K562 (cell line): Measurements from ENCODE around the gene FOXRED2. TPM values are rescaled to one million over a fixed set of nuclear protein-coding genes. Genes with fewer than 3 reads are reported as not detected.
A peak's percentile ranks its signal among the peaks of the same experiment; 100 is the strongest.

ENCODE experiments used
- polyA plus RNA-seq, 8 experiments: library from polyadenylated mRNA; depleted of rRNA in 4 of 8; stranded (reverse) in 5 of 8; unstranded in 3 of 8; fragments of >200 nt; fragmentation: Nextera tagmentation in 2 of 8; fragmentation: Illumina TruSeq in 1 of 8; extraction: Ambion mirVana in 2 of 8; extraction: Trizol in 1 of 8; gene quantifications; 2 replicates each; pipeline versions ENCODE4 v1.2.1 to v1.2.3, GENCODE V29; 2011 to 2014; ENCODE audit warnings: inconsistent platforms in 1 of 8, missing spikeins in 1 of 8
- total RNA-seq, 7 experiments: library from RNA; depleted of rRNA in 6 of 7; stranded (reverse); fragments of >200 nt in 6 of 7; fragmentation: Illumina TruSeq in 2 of 7; extraction: Trizol in 2 of 7; gene quantifications; 2 replicates each; pipeline versions ENCODE4 v1.2.1 to v1.2.3, GENCODE V29; 2011 to 2021; ENCODE audit warnings: low replicate concordance in 1 of 7
- TF ChIP-seq, protein P1 (sequence below), 2 experiments: fragments of 450-650 bp; formaldehyde crosslinking in 1 of 2; IDR thresholded peaks; 2 replicates each; pipeline versions ENCODE4 v1.4.0 to v1.6.1; 2014 to 2020; ENCODE audit warnings: mild to moderate bottlenecking in 2 of 2, borderline replicate concordance in 1 of 2, low read depth in 1 of 2
- TF ChIP-seq, protein P2 (sequence below): fragments of 450-650 bp; IDR thresholded peaks from 2 replicates; pipeline ENCODE4 v1.6.1; 2018; ENCODE audit warnings: mild to moderate bottlenecking, low read depth; ENCODE audit not compliant: partially characterized antibody
- TF ChIP-seq, protein P3 (sequence below), 3 experiments: IDR thresholded peaks in 2 of 3; conservative IDR thresholded peaks in 1 of 3; 2 replicates each; pipeline ENCODE4 v1.5.1; 2011 to 2012; ENCODE audit warnings: low read length in 3 of 3, mild to moderate bottlenecking in 3 of 3, control low read depth in 2 of 3, improper control_type of control experiment in 1 of 3, inconsistent platforms in 1 of 3, low read depth in 1 of 3, mixed read lengths in 1 of 3, moderate library complexity in 1 of 3; ENCODE audit not compliant: insufficient read depth in 2 of 3

FOXRED2 gene
- total and polyA plus RNA-seq, 9 of the 15 experiments (the other 6 are each of a cell fraction or from before 2014, with no cell fraction given) = 2.8 to 48.4 (median 7.8) TPM

DNA sequence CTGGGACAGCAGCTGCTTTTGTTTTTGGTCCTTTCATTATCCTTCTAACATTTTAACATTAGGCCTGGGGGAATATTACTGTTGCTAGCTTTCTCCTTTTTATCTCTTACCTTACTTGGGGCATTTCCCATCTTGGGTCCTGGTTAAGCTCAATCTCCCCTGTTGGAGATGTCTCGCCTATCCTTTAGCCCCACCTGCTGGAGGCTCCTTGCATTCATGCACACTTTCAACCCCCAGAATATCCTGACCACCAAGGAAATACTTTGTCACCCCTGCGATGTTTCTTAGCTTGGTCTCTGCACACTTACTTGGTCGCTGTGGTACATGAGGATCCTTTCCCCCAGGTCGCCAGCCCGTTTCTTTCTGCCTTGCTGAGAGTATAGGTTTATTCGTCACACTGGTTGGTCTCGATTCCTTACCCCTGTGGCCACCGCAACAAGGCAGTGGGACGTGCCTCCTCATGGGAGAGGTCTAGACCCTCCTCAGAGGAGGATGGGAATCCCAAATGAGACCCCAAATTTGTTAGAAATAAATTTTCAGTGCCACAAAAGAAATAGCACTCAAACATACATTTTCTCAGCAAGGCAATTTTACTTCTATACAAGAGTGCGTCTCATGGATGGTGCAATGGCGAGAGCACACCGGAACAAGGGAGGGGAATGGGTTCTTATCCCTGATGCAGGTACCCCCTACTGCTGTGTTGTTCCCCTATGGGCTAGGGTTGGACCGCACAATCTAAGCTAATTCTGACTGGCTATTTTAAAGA, 20.0 kb downstream of the FOXRED2 start (continued):
- TF ChIP-seq, protein P1, sequence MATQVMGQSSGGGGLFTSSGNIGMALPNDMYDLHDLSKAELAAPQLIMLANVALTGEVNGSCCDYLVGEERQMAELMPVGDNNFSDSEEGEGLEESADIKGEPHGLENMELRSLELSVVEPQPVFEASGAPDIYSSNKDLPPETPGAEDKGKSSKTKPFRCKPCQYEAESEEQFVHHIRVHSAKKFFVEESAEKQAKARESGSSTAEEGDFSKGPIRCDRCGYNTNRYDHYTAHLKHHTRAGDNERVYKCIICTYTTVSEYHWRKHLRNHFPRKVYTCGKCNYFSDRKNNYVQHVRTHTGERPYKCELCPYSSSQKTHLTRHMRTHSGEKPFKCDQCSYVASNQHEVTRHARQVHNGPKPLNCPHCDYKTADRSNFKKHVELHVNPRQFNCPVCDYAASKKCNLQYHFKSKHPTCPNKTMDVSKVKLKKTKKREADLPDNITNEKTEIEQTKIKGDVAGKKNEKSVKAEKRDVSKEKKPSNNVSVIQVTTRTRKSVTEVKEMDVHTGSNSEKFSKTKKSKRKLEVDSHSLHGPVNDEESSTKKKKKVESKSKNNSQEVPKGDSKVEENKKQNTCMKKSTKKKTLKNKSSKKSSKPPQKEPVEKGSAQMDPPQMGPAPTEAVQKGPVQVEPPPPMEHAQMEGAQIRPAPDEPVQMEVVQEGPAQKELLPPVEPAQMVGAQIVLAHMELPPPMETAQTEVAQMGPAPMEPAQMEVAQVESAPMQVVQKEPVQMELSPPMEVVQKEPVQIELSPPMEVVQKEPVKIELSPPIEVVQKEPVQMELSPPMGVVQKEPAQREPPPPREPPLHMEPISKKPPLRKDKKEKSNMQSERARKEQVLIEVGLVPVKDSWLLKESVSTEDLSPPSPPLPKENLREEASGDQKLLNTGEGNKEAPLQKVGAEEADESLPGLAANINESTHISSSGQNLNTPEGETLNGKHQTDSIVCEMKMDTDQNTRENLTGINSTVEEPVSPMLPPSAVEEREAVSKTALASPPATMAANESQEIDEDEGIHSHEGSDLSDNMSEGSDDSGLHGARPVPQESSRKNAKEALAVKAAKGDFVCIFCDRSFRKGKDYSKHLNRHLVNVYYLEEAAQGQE (IDR thresholded peaks at IDR 0.05; ENCODE audit: borderline replicate concordance) = peak; percentile 44; the same call in 1 of the 2 replicates
- TF ChIP-seq, protein P1 (CRISPR knock-in tag; IDR thresholded peaks at IDR 0.05; ENCODE audit: low read depth) = no peak
- TF ChIP-seq, protein P2, sequence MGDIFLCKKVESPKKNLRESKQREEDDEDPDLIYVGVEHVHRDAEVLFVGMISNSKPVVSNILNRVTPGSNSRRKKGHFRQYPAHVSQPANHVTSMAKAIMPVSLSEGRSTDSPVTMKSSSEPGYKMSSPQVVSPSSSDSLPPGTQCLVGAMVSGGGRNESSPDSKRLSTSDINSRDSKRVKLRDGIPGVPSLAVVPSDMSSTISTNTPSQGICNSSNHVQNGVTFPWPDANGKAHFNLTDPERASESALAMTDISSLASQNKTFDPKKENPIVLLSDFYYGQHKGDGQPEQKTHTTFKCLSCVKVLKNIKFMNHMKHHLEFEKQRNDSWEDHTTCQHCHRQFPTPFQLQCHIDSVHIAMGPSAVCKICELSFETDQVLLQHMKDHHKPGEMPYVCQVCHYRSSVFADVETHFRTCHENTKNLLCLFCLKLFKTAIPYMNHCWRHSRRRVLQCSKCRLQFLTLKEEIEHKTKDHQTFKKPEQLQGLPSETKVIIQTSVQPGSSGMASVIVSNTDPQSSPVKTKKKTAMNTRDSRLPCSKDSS = peak; percentile 61
- TF ChIP-seq, protein P3, sequence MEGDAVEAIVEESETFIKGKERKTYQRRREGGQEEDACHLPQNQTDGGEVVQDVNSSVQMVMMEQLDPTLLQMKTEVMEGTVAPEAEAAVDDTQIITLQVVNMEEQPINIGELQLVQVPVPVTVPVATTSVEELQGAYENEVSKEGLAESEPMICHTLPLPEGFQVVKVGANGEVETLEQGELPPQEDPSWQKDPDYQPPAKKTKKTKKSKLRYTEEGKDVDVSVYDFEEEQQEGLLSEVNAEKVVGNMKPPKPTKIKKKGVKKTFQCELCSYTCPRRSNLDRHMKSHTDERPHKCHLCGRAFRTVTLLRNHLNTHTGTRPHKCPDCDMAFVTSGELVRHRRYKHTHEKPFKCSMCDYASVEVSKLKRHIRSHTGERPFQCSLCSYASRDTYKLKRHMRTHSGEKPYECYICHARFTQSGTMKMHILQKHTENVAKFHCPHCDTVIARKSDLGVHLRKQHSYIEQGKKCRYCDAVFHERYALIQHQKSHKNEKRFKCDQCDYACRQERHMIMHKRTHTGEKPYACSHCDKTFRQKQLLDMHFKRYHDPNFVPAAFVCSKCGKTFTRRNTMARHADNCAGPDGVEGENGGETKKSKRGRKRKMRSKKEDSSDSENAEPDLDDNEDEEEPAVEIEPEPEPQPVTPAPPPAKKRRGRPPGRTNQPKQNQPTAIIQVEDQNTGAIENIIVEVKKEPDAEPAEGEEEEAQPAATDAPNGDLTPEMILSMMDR (IDR thresholded peaks at IDR 0.05 in 2 of 3, conservative IDR thresholded peaks at IDR 0.05 in 1 of 3; ENCODE audit: insufficient read depth in 2 of 3, low read depth in 1 of 3, low read length in 3 of 3) = peak; percentile 58 to 71 (median 59)
